ENCODE measurements around the gene IFNGR2.

- TF ChIP-seq CTCF (IDR thresholded peaks at IDR 0.05): no peak
- TF ChIP-seq TAF1 (IDR thresholded peaks at IDR 0.05; ENCODE audit: borderline replicate concordance, low read depth, low read length): no peak
- no peak for TF ChIP-seq IRF3 (IDR thresholded peaks at IDR 0.05; ENCODE audit: low read depth, low read length)
- no peak for TF ChIP-seq GATA2 (CRISPR knock-in tag; IDR thresholded peaks at IDR 0.05)
- TF ChIP-seq TCF12 (IDR thresholded peaks at IDR 0.05): no peak
- no peak for TF ChIP-seq FOXM1 (IDR thresholded peaks at IDR 0.05; ENCODE audit: low read depth)
Observed at GRCh38 chr21:33371366-33371765, 31.8 kb upstream of the IFNGR2 start.
